Right lobe of liver (tissue), 4 donors: ENCODE measurements around the gene RAP1GAP.

Experiments
- CTCF ChIP-seq, 4 donors: fragments of 200-600 bp in 3 of 4; fragments of 450-650 bp in 1 of 4; IDR thresholded peaks; one replicate each; pipeline versions ENCODE4 v1.5.1 to v1.8.0; 2016 to 2022; ENCODE audit warnings: antibody characterized with exemption in 4 of 4, mild to moderate bottlenecking in 2 of 4
- POLR2A ChIP-seq: fragments of 450-650 bp; IDR thresholded peaks from one replicate; pipeline ENCODE4 v1.6.1; 2017; ENCODE audit warnings: antibody characterized with exemption, mild to moderate bottlenecking
- donor health status: DM: no; HTN: no; CAD: no.
- donor health status: DM: no; HTN: no; CAD: no.
- donor health status: DM: no; HTN: yes; CAD: no.

- TF ChIP-seq POLR2A, result no peak
- TF ChIP-seq CTCF (IDR thresholded peaks at IDR 0.05), result no peak
Observed at GRCh38 chr1:21716169-21716568, 47.0 kb upstream of the RAP1GAP start.
